DMS153 treated with DMSO at 0.1 percent for 48 hours (cell line): ENCODE data around the gene UROC1.

ENCODE experiments used
- DNase-seq: peaks from one replicate; lab custom pipeline; 2025; ENCODE audit not compliant: unreplicated experiment; lab: John Stamatoyannopoulos, UW

Gene UROC1

GRCh38 chr3:126481808-126482502, 35.6 kb downstream of the UROC1 start:
- DNase-seq: no peak

GRCh38 chr3:126480861-126481260, 36.7 kb downstream of the UROC1 start:
- DNase-seq: no peak

GRCh38 chr3:126480206-126480605, 37.4 kb downstream of the UROC1 start:
- no peak for DNase-seq

GRCh38 chr3:126479642-126480041, 37.9 kb downstream of the UROC1 start:
- no peak for DNase-seq

GRCh38 chr3:126478581-126479310, 38.8 kb downstream of the UROC1 start:
- no peak for DNase-seq

- peak; percentile 8 for DNase-seq
These were observed 40.6 kb downstream of the UROC1 start for GRCh38 chr3:126477061-126477380.

- DNase-seq: peak; percentile 48
These were observed 41.2 kb downstream of the UROC1 start for GRCh38 chr3:126476166-126477060.

GRCh38 chr3:126475413-126476114, 42.0 kb downstream of the UROC1 start, which contains the start of gene ZXDC:
Gene ZXDC (minus strand): TSS chr3:126475891. CDS start chr3:126475865, 26 bp downstream.
- peak; percentile 88 for DNase-seq

- peak; percentile 5 for DNase-seq
These were observed 42.8 kb downstream of the UROC1 start for GRCh38 chr3:126474498-126475412.

- DNase-seq: no peak
These were observed 44.0 kb downstream of the UROC1 start for GRCh38 chr3:126473292-126474168.

GRCh38 chr3:126472277-126473006, 45.1 kb downstream of the UROC1 start:
- DNase-seq: peak; percentile 69

GRCh38 chr3:126469479-126469878, 48.1 kb downstream of the UROC1 start:
- DNase-seq: no peak

- DNase-seq: no peak
These were observed 49.3 kb downstream of the UROC1 start for GRCh38 chr3:126468028-126468891.

- no peak for DNase-seq
These were observed 50.0 kb downstream of the UROC1 start for GRCh38 chr3:126467611-126467955.

- DNase-seq: no peak
These were observed 50.5 kb downstream of the UROC1 start for GRCh38 chr3:126466886-126467610.

- no peak for DNase-seq
These were observed 51.5 kb downstream of the UROC1 start for GRCh38 chr3:126465928-126466544.
